HUES48 (cell line): Measurements from ENCODE around the gene ORM1.

Source experiments
- H3K27ac ChIP-seq: one replicate; pipeline ENCODE4 v1.7.0; 2013; ENCODE audit warnings: low read depth, low read length, inconsistent platforms
- H3K27me3 ChIP-seq: 2 replicates; pipeline ENCODE4 v1.6.1; 2013; ENCODE audit warnings: mild to moderate bottlenecking, low read length; ENCODE audit not compliant: control insufficient read depth, insufficient read depth
- H3K36me3 ChIP-seq: 2 replicates; pipeline ENCODE4 v1.6.1; 2013; ENCODE audit warnings: low read length; ENCODE audit not compliant: control insufficient read depth, insufficient read depth
- H3K4me1 ChIP-seq: 2 replicates; pipeline ENCODE4 v1.6.1; 2013; ENCODE audit warnings: mild to moderate bottlenecking, low read length; ENCODE audit not compliant: control insufficient read depth, insufficient read depth
- H3K4me3 ChIP-seq: 2 replicates; pipeline ENCODE4 v1.5.1; 2013; ENCODE audit warnings: mild to moderate bottlenecking, low read depth, low read length
- H3K9ac ChIP-seq: 2 replicates; pipeline ENCODE4 v1.6.1; 2013; ENCODE audit warnings: mild to moderate bottlenecking, low read depth, low read length, moderate library complexity
- H3K9me3 ChIP-seq: 2 replicates; pipeline ENCODE4 v1.6.1; 2013; ENCODE audit warnings: low read length; ENCODE audit not compliant: control insufficient read depth, insufficient read depth

ORM1 gene

GRCh38 chr9:114281473-114282103, 41.3 kb upstream of the ORM1 start:
- H3K27ac ChIP-seq: no peak overlapping the region
- no peaks in the 10 kb centered on the region for H3K9me3 ChIP-seq
- no peaks in the 10 kb centered on the region for H3K4me1 ChIP-seq
- H3K9ac ChIP-seq: no peak overlapping the region
- H3K27me3 ChIP-seq: no peaks in the 10 kb centered on the region
- H3K4me3 ChIP-seq: no peak overlapping the region
- peaks cover 12% of the 10 kb centered on the region; the same call in 1 of the 2 replicates for H3K36me3 ChIP-seq

- Histone ChIP-seq H3K9ac (no peak overlapping the region), H3K9me3 (no peaks in the 10 kb centered on the region), H3K27ac (no peak overlapping the region), H3K4me1 (no peaks in the 10 kb centered on the region), H3K4me3 (no peak overlapping the region), H3K27me3 (no peaks in the 10 kb centered on the region), H3K36me3 (peaks cover 12% of the 10 kb centered on the region; the same call in 1 of the 2 replicates)
Measured at GRCh38 chr9:114282104-114282485, 40.8 kb upstream of the ORM1 start.

GRCh38 chr9:114282507-114282906, 40.4 kb upstream of the ORM1 start:
- H3K36me3 ChIP-seq: peaks cover 12% of the 10 kb centered on the region; the same call in 1 of the 2 replicates
- no peak overlapping the region for H3K4me3 ChIP-seq
- H3K4me1 ChIP-seq: 0 out of 2 replicates have a peak, but pooled peaks cover 2% of the 10 kb centered on the region
- H3K27me3 ChIP-seq: no peaks in the 10 kb centered on the region
- no peaks in the 10 kb centered on the region for H3K9me3 ChIP-seq
- H3K27ac ChIP-seq: no peak overlapping the region
- no peak overlapping the region for H3K9ac ChIP-seq

GRCh38 chr9:114282926-114283325, 40.0 kb upstream of the ORM1 start:
- Histone ChIP-seq H3K27ac (no peak overlapping the region), H3K4me1 (peaks cover 6% of the 10 kb centered on the region), H3K9ac (no peak overlapping the region), H3K27me3 (no peaks in the 10 kb centered on the region), H3K4me3 (no peak overlapping the region), H3K36me3 (peaks cover 12% of the 10 kb centered on the region; the same call in 1 of the 2 replicates), H3K9me3 (no peaks in the 10 kb centered on the region)

- no peak overlapping the region for H3K27ac ChIP-seq
- no peak overlapping the region for H3K4me3 ChIP-seq
- peaks cover 9% of the 10 kb centered on the region for H3K4me1 ChIP-seq
- H3K36me3 ChIP-seq: peaks cover 12% of the 10 kb centered on the region; the same call in 1 of the 2 replicates
- H3K27me3 ChIP-seq: no peaks in the 10 kb centered on the region
- no peak overlapping the region for H3K9ac ChIP-seq
- no peaks in the 10 kb centered on the region for H3K9me3 ChIP-seq
Measured at GRCh38 chr9:114283551-114284111, 39.3 kb upstream of the ORM1 start.

- peaks cover 9% of the 10 kb centered on the region for H3K4me1 ChIP-seq
- no peak overlapping the region for H3K4me3 ChIP-seq
- no peak overlapping the region for H3K27ac ChIP-seq
- H3K9ac ChIP-seq: no peak overlapping the region
- H3K27me3 ChIP-seq: no peaks in the 10 kb centered on the region
- 0 out of 2 replicates have a peak, but pooled peaks cover 3% of the 10 kb centered on the region for H3K36me3 ChIP-seq
- no peaks in the 10 kb centered on the region for H3K9me3 ChIP-seq
Measured at GRCh38 chr9:114284316-114285060, 38.4 kb upstream of the ORM1 start.

GRCh38 chr9:114285166-114285867, 37.6 kb upstream of the ORM1 start:
- Histone ChIP-seq H3K27ac (peak overlapping the region; percentile 16), H3K9me3 (no peaks in the 10 kb centered on the region), H3K4me3 (no peak overlapping the region), H3K9ac (no peak overlapping the region), H3K27me3 (no peaks in the 10 kb centered on the region), H3K36me3 (0 out of 2 replicates have a peak, but pooled peaks cover 3% of the 10 kb centered on the region), H3K4me1 (peaks cover 9% of the 10 kb centered on the region)

- no peak overlapping the region for H3K27ac ChIP-seq
- H3K36me3 ChIP-seq: 0 out of 2 replicates have a peak, but pooled peaks cover 3% of the 10 kb centered on the region
- H3K4me1 ChIP-seq: peaks cover 9% of the 10 kb centered on the region
Measured at GRCh38 chr9:114286146-114286679, 36.7 kb upstream of the ORM1 start.

GRCh38 chr9:114287001-114287762, 35.7 kb upstream of the ORM1 start:
- H3K27me3 ChIP-seq: no peaks in the 10 kb centered on the region
- peaks cover 6% of the 10 kb centered on the region; the same call in 1 of the 2 replicates for H3K36me3 ChIP-seq
- no peak overlapping the region for H3K27ac ChIP-seq
- H3K9me3 ChIP-seq: no peaks in the 10 kb centered on the region
- no peak overlapping the region for H3K4me3 ChIP-seq
- no peak overlapping the region for H3K9ac ChIP-seq
- H3K4me1 ChIP-seq: peaks cover 9% of the 10 kb centered on the region

More at GRCh38 chr9:114286146-114286679, 36.7 kb upstream of the ORM1 start:
- Histone ChIP-seq H3K9me3 (no peaks in the 10 kb centered on the region), H3K27me3 (no peaks in the 10 kb centered on the region), H3K9ac (no peak overlapping the region), H3K4me3 (no peak overlapping the region)

- Histone ChIP-seq H3K27ac (peak overlapping the region; percentile 22), H3K27me3 (no peaks in the 10 kb centered on the region), H3K9ac (no peak overlapping the region), H3K4me1 (peaks cover 9% of the 10 kb centered on the region), H3K4me3 (no peak overlapping the region), H3K36me3 (peaks cover 12% of the 10 kb centered on the region), H3K9me3 (no peaks in the 10 kb centered on the region)
Measured at GRCh38 chr9:114287763-114288192, 35.1 kb upstream of the ORM1 start.
